A549 (cell line): Measurements from ENCODE around the gene PITPNM1. TPM values are rescaled to one million over a fixed set of nuclear protein-coding genes. Genes with fewer than 3 reads are reported as not detected.

ENCODE experiments used
- ATAC-seq, 2 experiments: fragments of 200-7000 bp in 1 of 2; fragments of >200 bp in 1 of 2; cut with Nextera tagmentation in 1 of 2; cut with Tn5 transposase in 1 of 2; 3 replicates each; pipeline versions ENCODE4 v1.8.0 to v1.9.1; 2018 to 2020; ENCODE audit warnings: mild to moderate bottlenecking in 1 of 2, moderate library complexity in 1 of 2
- CTCF ChIA-PET: fragments of 300-600 bp; sonication (Branson Sonifier 250); formaldehyde crosslinking; extraction: SDS; loops from one replicate; lab custom pipeline; 2021; ENCODE audit warnings: antibody characterized with exemption, inconsistent platforms; lab: Yijun Ruan, JAX
- POLR2A ChIA-PET: fragments of 350-600 bp; formaldehyde crosslinking; extraction: SDS; loops from one replicate; lab custom pipeline; 2021; ENCODE audit warnings: antibody characterized with exemption, inconsistent platforms; lab: Yijun Ruan, JAX
- DNase-seq, 2 experiments: peaks; one replicate each; pipeline versions ENCODE4 v3.0.0 to v3.0.0-alpha.2; 2011 to 2016; ENCODE audit warnings: low read depth in 1 of 2, low spot score in 1 of 2
- FAIRE-seq: peaks from 2 replicates; lab custom pipeline; 2011; peaks lifted over from hg19 to GRCh38; lab: Jason Lieb, UNC
- H3K27ac ChIP-seq, 2 experiments: fragments of >200 bp; sonication (Bioruptor Twin); formaldehyde crosslinking; 3 replicates each; pipeline ENCODE4 v1.5.1; 2016 to 2017
- H3K4me1 ChIP-seq: fragments of >200 bp; sonication (Bioruptor Twin); formaldehyde crosslinking; 3 replicates; pipeline ENCODE4 v1.6.1; 2016
- H3K4me2 ChIP-seq: fragments of >200 bp; sonication (Bioruptor Twin); formaldehyde crosslinking; 3 replicates; pipeline ENCODE4 v1.6.1; 2016
- H3K4me3 ChIP-seq: fragments of >200 bp; sonication (Bioruptor Twin); formaldehyde crosslinking; 3 replicates; pipeline ENCODE4 v1.5.1; 2016
- H3K9me3 ChIP-seq: fragments of >200 bp; sonication (Bioruptor Twin); formaldehyde crosslinking; 3 replicates; pipeline ENCODE4 v1.6.1; 2016
- ATOH8 ChIP-seq: fragments of 250-450 bp; sonication (Bioruptor Pico); IDR thresholded peaks from 2 replicates; pipeline ENCODE4 v1.5.0; 2020; ENCODE audit warnings: low read depth, mild to moderate bottlenecking, moderate library complexity
- BHLHE40 ChIP-seq: IDR thresholded peaks from 2 replicates; pipeline ENCODE4 v1.6.1; 2012; ENCODE audit warnings: low read depth, low read length, inconsistent platforms
- CBX8 ChIP-seq: fragments of 200-600 bp; sonication (generic); IDR thresholded peaks from 2 replicates; pipeline ENCODE4 v1.6.1; 2016
- CEBPB ChIP-seq, 2 experiments: fragments of >200 bp in 1 of 2; sonication (Bioruptor Twin) in 1 of 2; formaldehyde crosslinking in 1 of 2; IDR thresholded peaks; 2 replicates each; pipeline ENCODE4 v1.6.1; 2012 to 2016
- EHMT2 ChIP-seq: fragments of 200-600 bp; sonication (generic); IDR thresholded peaks from 2 replicates; pipeline ENCODE4 v1.6.1; 2016; ENCODE audit warnings: antibody characterized with exemption, low read depth, mild to moderate bottlenecking, moderate library complexity
- ELK1 ChIP-seq: fragments of 150-350 bp; IDR thresholded peaks from 2 replicates; pipeline ENCODE4 v1.6.1; 2014; ENCODE audit warnings: low read depth, mild to moderate bottlenecking, low read length
- FOSL2 ChIP-seq, 2 experiments: fragments of 450-650 bp in 1 of 2; fragments of >200 bp in 1 of 2; sonication (Bioruptor Twin) in 1 of 2; formaldehyde crosslinking; IDR thresholded peaks; 2 replicates each; pipeline versions ENCODE4 v1.5.0 to v1.6.1; 2016 to 2020; ENCODE audit warnings: mild to moderate bottlenecking in 1 of 2, moderate library complexity in 1 of 2
- FOXS1 ChIP-seq: fragments of 250-450 bp; sonication (Bioruptor Pico); IDR thresholded peaks from 2 replicates; pipeline ENCODE4 v1.5.0; 2020; ENCODE audit warnings: mild to moderate bottlenecking, moderate library complexity
- HEYL ChIP-seq: fragments of 250-450 bp; sonication (Bioruptor Pico); IDR thresholded peaks from 2 replicates; pipeline ENCODE4 v1.8.0; 2021; ENCODE audit warnings: mild to moderate bottlenecking, moderate library complexity
- HMGXB4 ChIP-seq: fragments of 250-450 bp; sonication (Bioruptor Pico); IDR thresholded peaks from 2 replicates; pipeline ENCODE4 v1.5.0; 2021; ENCODE audit warnings: mild to moderate bottlenecking, moderate library complexity, borderline replicate concordance
- KDM1A ChIP-seq: fragments of 200-600 bp; sonication (generic); IDR thresholded peaks from 2 replicates; pipeline ENCODE4 v1.6.1; 2016; ENCODE audit warnings: low read depth, mild to moderate bottlenecking
- NFE2L2 ChIP-seq: fragments of 150-350 bp; conservative IDR thresholded peaks from 2 replicates; pipeline ENCODE4 v1.6.1; 2014; ENCODE audit warnings: low read length
- POLR2A ChIP-seq: IDR thresholded peaks from 2 replicates; pipeline ENCODE4 v1.6.1; 2012; ENCODE audit warnings: mild to moderate bottlenecking, low read length
- RAD21 ChIP-seq, 2 experiments: fragments of >200 bp in 1 of 2; sonication (Bioruptor Twin) in 1 of 2; formaldehyde crosslinking in 1 of 2; IDR thresholded peaks in 1 of 2; conservative IDR thresholded peaks in 1 of 2; 2 replicates in 1 of 2; 3 replicates in 1 of 2; pipeline ENCODE4 v1.6.1; 2012 to 2018; ENCODE audit warnings: inconsistent platforms in 1 of 2
- RNF2 ChIP-seq: fragments of 200-600 bp; sonication (generic); IDR thresholded peaks from 2 replicates; pipeline ENCODE4 v1.6.1; 2016; ENCODE audit warnings: low read depth, mild to moderate bottlenecking, antibody characterized with exemption, moderate library complexity, borderline replicate concordance
- TP53 ChIP-seq: fragments of 250-450 bp; sonication (Bioruptor Pico); IDR thresholded peaks from 2 replicates; pipeline ENCODE4 v1.5.0; 2021; ENCODE audit warnings: mild to moderate bottlenecking, moderate library complexity
- ZNF302 ChIP-seq: fragments of 250-450 bp; sonication (Bioruptor Pico); IDR thresholded peaks from 2 replicates; pipeline ENCODE4 v1.9.0; 2021; ENCODE audit warnings: inconsistent platforms, mild to moderate bottlenecking, moderate library complexity
- WGBS: methylation state at CpG from one replicate; pipeline ENCODE4 v1.1.6; 2017; ENCODE audit errors: missing lambda C conversion rate; 5-methylcytosine and 5-hydroxymethylcytosine counted together
- polyA plus RNA-seq, 4 experiments: library from polyadenylated mRNA; depleted of rRNA in 3 of 4; stranded (reverse); fragments of >200 nt; fragmentation: RNase III in 1 of 4; extraction: RNeasy Plus Mini Kit Qiagen cat#74134 plus additional on column Dnase treatment in 1 of 4; gene quantifications; 2 replicates in 3 of 4; 3 replicates in 1 of 4; pipeline ENCODE4 v1.2.3, GENCODE V29; 2011 to 2017
- TF ChIP-seq, protein P1 (sequence below): fragments of >200 bp; sonication (Bioruptor Twin); formaldehyde crosslinking; IDR thresholded peaks from 3 replicates; pipeline ENCODE4 v1.6.1; 2016
- TF ChIP-seq, protein P2 (sequence below): IDR thresholded peaks from 2 replicates; pipeline ENCODE4 v1.6.1; 2012
- TF ChIP-seq, protein P3 (sequence below): IDR thresholded peaks from 2 replicates; pipeline ENCODE4 v1.6.1; 2012
- TF ChIP-seq, protein P4 (sequence below): fragments of 450-650 bp; IDR thresholded peaks from 2 replicates; pipeline ENCODE4 v1.6.1; 2014; ENCODE audit warnings: antibody characterized with exemption

PITPNM1 gene
- polyA plus RNA-seq, 2 of the 4 experiments (the other 2 are of a cell fraction) = 14.2 to 42.0 TPM

DNA sequence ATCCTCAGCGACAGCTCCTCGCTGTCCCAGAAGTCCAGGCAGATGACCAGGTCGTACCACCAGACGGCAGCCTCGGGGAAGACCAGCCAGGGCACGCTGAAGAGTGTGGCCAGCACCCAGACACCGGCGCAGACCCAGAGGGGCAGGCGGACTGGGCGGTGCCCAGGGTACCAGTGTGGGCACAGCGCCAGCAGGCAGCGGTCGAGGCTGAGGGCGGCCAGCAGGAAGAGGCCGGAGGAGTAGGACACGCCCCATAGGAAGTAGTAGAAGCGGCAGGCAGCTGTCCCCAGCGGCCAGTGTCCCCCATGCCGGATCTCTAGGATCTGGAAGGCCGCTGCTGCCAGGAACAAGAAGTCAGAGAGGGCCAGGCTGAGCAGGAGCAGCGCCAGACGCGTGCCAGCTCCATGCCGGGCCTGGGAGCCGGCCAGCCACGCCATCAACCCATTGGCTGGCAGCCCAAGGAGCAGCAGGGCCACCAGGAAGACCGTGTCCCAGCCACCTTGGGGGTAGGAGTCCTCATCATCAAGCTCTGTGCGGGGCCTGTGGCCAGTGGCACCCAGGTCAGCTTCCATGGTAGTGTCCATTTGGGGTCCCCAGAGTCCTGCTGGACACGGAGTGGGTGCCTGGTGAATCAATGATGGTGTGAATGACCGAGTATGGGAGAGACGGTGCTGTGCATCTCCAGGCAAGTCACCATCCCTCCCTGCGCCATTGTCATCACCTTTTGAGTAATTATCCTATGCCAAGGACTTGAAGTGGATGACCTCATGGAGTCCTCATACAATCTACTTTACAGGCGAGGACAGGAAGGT lies 52.8 kb downstream of the PITPNM1 start, which contains the start of gene GPR152:
Gene GPR152, minus strand, starts transcription at position 589 of the 812 bp plus-strand sequence. Its CDS starts 5 bp downstream, at position 584.
- FAIRE-seq (no peak), ATAC-seq (no peak), DNase-seq (no peak)
- no peak within 1 kb of the TSS for H3K27ac ChIP-seq
- no peaks in the 10 kb centered on the region for H3K9me3 ChIP-seq
- POLR2A ChIA-PET = no interaction called here
- H3K4me1 ChIP-seq = no peaks in the 10 kb centered on the region
- TF ChIP-seq HEYL (CRISPR knock-in tag) (no peak), FOSL2 (IDR thresholded peaks at IDR 0.05) (no peak), FOSL2 (CRISPR knock-in tag; IDR thresholded peaks at IDR 0.05) (no peak), CBX8 (no peak), ELK1 (no peak), TP53 (CRISPR knock-in tag) (no peak), ATOH8 (CRISPR knock-in tag) (no peak), BHLHE40 (no peak), HMGXB4 (CRISPR knock-in tag) (no peak)
- CTCF ChIA-PET = interaction anchor here (0.9 to 2.5 kb wide), 9 partner anchors 8 to 69 kb away, joined by 3 to 12 read pairs (median 4); partner anchors contain the start of genes PPP1CA, PTPRCAP and TMEM134
- H3K4me2 ChIP-seq = no peak within 1 kb of the TSS
- WGBS = 91% methylated on average over 20 of the region's 33 CpGs
- H3K4me3 ChIP-seq = no peak within 1 kb of the TSS

GRCh38 chr11:67451658-67451976 lies 53.5 kb downstream of the PITPNM1 start:
- H3K9me3 ChIP-seq = no peaks in the 10 kb centered on the region
- CTCF ChIA-PET = interaction anchor here (0.6 to 2.5 kb wide), 7 partner anchors 9 to 69 kb away, joined by 3 to 12 read pairs (median 4); no protein-coding TSS in a partner anchor
- POLR2A ChIA-PET = no interaction called here
- no peak overlapping the region for H3K4me2 ChIP-seq
- DNase-seq (no peak), FAIRE-seq (no peak), ATAC-seq (no peak)
- H3K27ac ChIP-seq = no peak overlapping the region
- TF ChIP-seq ZNF302 (CRISPR knock-in tag) (no peak), NFE2L2 (no peak), EHMT2 (no peak), HMGXB4 (CRISPR knock-in tag) (no peak), RAD21 (conservative IDR thresholded peaks at IDR 0.05 in 1 of 2, IDR thresholded peaks at IDR 0.05 in 1 of 2) (no peak), RNF2 (no peak), FOSL2 (IDR thresholded peaks at IDR 0.05) (no peak), FOSL2 (CRISPR knock-in tag; IDR thresholded peaks at IDR 0.05) (no peak), POLR2A (no peak), KDM1A (no peak), CEBPB (IDR thresholded peaks at IDR 0.05) (no peak), HEYL (CRISPR knock-in tag) (no peak), FOXS1 (CRISPR knock-in tag) (no peak)
- TF ChIP-seq, protein P1, sequence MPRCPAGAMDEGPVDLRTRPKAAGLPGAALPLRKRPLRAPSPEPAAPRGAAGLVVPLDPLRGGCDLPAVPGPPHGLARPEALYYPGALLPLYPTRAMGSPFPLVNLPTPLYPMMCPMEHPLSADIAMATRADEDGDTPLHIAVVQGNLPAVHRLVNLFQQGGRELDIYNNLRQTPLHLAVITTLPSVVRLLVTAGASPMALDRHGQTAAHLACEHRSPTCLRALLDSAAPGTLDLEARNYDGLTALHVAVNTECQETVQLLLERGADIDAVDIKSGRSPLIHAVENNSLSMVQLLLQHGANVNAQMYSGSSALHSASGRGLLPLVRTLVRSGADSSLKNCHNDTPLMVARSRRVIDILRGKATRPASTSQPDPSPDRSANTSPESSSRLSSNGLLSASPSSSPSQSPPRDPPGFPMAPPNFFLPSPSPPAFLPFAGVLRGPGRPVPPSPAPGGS = no peak
- TF ChIP-seq, protein P2, sequence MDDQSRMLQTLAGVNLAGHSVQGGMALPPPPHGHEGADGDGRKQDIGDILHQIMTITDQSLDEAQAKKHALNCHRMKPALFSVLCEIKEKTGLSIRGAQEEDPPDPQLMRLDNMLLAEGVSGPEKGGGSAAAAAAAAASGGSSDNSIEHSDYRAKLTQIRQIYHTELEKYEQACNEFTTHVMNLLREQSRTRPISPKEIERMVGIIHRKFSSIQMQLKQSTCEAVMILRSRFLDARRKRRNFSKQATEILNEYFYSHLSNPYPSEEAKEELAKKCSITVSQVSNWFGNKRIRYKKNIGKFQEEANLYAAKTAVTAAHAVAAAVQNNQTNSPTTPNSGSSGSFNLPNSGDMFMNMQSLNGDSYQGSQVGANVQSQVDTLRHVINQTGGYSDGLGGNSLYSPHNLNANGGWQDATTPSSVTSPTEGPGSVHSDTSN = no peak
- TF ChIP-seq, protein P3, sequence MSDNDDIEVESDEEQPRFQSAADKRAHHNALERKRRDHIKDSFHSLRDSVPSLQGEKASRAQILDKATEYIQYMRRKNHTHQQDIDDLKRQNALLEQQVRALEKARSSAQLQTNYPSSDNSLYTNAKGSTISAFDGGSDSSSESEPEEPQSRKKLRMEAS = no peak
- TF ChIP-seq, protein P4, sequence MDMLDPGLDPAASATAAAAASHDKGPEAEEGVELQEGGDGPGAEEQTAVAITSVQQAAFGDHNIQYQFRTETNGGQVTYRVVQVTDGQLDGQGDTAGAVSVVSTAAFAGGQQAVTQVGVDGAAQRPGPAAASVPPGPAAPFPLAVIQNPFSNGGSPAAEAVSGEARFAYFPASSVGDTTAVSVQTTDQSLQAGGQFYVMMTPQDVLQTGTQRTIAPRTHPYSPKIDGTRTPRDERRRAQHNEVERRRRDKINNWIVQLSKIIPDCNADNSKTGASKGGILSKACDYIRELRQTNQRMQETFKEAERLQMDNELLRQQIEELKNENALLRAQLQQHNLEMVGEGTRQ = no peak
- TF ChIP-seq, all 56 proteins: peak for 0
- no peak overlapping the region for H3K4me3 ChIP-seq
- H3K4me1 ChIP-seq = no peaks in the 10 kb centered on the region
- 88% methylated on average over 14 of the region's 14 CpGs for WGBS
